HG02884 (cell line): ENCODE data around the gene NUDT9.
A peak's percentile ranks its signal among the peaks of the same experiment; 100 is the strongest.
"Not testable (repeated sequence)": the region's sequence is repeated elsewhere in the genome, so short reads cannot be mapped to it uniquely, and the experiment has no call there.

Experiments used
- ATAC-seq: cut with Tn5 transposase; IDR thresholded peaks from one replicate; pipeline ENCODE4 v1.9.1; 2021; ENCODE audit warnings: mild to moderate bottlenecking, moderate library complexity; ENCODE audit not compliant: unreplicated experiment

NUDT9 gene, protein sequence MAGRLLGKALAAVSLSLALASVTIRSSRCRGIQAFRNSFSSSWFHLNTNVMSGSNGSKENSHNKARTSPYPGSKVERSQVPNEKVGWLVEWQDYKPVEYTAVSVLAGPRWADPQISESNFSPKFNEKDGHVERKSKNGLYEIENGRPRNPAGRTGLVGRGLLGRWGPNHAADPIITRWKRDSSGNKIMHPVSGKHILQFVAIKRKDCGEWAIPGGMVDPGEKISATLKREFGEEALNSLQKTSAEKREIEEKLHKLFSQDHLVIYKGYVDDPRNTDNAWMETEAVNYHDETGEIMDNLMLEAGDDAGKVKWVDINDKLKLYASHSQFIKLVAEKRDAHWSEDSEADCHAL

DNA sequence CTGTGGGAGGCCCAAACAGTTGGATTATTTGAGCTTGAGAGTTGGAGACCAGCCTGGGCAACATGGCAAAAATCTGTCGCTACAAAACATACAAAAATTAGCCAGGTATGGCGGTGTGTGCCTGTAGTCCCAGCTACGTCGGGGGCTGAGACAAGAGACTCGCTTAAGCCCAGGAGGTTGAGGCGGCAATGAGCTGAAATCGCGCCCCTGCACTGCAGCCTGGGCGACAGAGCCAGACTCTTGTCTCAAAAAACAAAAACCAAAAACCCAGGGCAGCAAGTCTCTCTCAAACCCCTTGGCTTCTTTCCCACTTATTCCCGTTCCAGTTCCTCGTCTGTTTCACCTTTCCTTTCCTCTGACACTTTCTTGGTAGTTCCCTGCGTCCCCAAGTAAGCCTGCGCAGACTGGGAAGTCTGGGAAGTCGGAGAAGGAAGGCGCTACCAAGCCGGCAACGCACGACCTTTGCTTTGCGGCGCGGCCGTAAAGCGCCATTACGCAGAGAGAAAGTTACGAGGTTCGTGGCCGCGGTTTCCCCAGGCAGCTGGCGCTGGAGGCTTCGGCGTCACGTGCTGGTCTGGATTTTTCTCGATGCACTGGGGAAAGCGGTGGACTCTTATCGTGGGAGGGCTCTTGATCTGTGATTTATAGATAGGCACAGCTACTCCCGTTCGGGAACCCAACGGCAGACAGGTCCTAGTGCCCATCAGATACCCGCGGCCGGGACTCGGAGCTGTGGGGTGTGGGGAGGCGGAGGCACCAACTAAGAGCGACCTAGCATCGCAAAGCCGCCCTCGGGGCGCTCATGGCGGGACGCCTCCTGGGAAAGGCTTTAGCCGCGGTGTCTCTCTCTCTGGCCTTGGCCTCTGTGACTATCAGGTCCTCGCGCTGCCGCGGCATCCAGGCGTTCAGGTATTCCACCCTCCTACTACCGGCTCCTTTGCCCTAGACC, at the start of gene NUDT9:
Gene NUDT9, plus strand, starts transcription at position 470 of the 949 bp plus-strand sequence. Its CDS starts 333 bp downstream, at position 803.
- peak; percentile 82 for ATAC-seq

DNA sequence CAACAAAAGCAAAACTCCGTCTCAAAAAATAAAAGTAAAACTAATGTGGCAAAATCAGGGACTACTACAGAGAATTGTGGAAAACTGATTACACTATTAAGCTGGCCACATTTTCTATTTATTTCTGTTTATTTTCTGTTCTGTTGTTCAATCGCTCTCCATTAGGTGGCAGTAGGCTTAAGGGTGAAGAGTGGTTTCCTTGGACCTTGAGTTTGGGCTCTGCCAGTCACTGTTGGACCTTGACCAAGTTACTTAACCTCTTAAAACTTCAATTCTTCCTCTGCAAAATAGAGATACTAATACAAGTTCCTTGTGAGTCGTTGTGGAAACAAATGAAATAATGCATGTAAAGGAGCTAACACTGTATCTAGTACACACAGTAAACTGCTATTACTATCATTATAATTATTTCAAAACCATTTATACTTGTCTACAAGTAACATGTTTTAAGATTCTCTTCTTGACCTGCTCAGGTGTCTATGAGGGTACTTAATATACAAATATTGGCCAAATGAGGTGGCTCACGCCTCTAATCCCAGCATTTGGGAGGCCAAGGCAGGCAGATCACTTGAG, 46.6 kb upstream of the NUDT9 start:
- no peak for ATAC-seq

DNA sequence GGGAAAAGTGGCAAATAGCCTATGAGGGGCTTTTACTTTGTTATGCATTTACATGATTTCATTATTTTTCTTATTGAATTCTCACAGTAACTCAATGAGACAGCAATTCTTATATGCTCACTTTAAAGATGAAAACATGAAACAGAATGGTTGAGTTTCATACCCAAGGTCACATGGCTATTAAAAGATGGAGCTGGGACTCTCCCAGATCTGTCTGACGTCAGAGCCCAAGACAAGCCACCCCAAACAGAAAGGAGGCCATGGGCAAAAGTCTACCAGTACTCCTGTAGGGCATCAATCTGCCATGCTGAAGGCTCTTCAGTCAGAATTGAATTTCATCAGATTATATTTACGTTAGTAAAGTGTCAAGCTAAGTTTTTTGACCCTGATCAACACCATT, 44.6 kb upstream of the NUDT9 start:
- no peak for ATAC-seq

DNA sequence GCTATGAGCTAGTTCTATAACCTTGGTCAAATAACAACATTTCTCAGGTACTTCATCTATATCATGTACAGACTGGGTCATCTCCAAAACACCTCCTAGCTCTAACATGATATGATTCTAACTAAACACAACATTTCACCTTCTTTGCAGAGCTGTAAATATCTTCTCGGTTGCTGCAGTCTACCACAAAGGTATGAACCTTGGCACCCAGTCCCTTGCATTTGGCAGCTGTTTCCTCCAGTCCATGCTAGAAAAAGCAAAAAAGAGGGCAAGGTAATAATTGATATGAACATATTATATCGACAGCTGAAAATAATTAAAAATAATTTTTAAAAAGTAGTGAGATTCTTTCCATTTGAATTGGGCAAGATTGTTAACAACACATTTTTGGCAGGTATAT, 40.3 kb upstream of the NUDT9 start:
- ATAC-seq: no peak

DNA sequence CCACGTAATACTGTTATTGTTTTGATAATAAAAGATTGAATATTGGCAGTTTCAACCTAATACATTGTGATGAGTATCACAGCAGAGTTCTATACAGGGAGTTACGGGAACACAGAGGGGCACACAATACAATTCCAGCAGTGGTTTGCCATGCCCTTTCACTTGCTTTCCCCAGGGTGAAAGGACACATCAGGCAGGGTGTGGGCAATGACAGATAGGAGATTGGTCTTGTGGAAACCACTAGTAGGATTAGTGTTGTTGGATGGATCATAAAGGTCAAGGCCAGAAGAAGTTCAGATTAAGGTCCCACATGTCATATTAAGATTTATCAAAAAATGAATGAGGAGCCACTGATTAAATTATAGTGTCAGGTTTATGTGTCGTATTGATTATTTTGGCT, 39.4 kb upstream of the NUDT9 start:
- ATAC-seq: no peak

DNA sequence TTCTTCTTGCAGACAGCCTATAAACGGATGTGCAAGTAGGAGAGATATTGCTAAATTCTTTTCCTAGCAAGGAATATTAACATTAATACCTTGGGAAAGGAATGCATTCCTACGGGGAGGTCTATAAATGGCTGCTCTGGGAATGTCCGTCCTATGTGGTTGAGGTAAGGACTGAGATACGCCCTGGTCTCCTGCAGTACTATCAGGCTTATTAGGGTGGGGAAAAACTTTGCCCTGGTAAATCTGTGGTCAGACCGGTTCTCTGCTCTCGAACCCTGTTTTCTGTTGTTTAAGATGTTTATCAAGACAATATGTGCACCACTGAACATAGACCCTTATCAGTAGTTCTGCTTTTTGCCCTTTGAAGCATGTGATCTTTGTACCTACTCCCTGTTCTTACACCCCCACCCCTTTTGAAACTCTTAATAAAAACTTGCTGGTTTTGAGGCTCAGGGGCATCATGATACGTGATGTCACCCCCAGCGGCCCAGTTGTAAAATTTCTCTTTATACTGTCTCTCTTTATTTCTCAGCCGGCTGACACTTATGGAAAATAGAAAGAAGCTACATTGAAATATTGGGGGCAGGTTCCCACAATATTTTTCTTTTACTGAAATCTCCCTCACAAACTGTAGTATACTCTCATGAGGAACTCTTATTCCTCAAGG, 37.8 kb upstream of the NUDT9 start:
- not testable (repeated sequence) for ATAC-seq

DNA sequence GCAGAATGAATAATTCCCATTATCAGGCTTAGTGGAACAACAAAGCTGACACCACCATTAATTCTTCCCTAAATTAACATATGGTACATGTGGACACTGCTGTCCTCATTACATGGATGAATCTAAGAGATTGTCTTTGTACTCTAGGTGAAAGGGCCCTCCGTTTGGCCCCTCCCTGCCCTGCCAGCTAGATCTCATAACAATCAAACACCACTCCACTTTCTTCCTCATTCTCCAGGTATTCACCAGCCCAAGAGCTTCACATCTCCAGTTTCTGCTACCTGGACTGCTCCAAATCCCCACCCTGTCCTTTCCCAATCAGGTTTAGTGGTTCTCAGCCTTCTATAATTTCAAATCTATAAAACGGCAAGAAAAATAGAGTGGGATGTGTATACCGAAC, 35.1 kb upstream of the NUDT9 start:
- no peak for ATAC-seq

DNA sequence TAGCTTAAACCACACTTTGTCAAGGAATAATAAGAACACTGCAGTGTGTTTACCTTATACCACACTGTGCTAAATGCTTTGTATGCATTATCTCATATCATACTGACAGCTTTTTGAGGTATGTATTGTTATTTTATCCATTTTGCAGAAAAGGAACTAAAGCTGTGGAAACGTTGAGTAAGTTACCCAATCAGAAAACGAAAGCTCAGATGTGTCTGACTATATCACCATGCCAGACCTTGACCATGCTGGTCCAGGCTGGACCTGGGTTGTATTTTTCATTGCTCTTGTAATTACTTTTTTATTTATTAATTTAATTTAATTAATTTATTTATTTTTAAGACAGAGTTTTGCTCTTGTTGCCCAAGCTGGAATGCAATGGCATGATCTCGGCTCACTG, 33.5 kb upstream of the NUDT9 start:
- no peak for ATAC-seq

DNA sequence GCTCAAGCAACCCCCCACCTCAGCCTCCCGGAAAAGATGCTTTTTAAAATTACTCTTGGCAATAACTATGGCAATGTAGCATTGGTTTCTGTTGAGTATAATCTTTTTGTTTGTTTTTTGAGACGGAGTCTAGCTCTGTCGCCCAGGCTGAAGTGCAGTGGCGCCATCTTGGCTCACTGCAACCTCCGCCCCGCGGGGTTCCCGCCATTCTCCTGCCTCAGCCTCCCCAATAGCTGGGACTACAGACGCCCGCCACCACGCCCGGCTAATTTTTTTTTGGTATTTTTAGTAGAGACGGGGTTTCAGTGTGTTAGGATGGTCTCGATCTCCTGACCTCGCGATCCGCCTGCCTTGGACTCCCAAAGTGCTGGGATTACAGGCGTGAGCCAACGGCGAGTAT, 32.3 kb upstream of the NUDT9 start:
- not testable (repeated sequence) for ATAC-seq

DNA sequence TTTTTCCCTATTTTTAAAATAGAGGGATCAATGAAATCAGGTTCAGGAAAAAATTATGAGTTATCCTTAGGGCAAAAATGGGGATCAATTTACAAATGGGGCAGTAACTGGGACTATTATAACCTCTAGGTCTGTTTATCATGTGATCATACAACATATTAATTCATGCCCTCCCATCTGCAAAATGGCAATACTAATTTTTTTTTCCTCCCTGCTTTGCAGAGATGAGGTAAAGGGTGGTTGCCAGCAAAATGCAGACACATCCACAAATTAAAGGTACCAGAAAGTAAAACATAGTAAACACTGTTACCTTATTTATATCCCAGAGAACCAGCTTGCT, 31.9 kb upstream of the NUDT9 start:
- ATAC-seq: no peak

DNA sequence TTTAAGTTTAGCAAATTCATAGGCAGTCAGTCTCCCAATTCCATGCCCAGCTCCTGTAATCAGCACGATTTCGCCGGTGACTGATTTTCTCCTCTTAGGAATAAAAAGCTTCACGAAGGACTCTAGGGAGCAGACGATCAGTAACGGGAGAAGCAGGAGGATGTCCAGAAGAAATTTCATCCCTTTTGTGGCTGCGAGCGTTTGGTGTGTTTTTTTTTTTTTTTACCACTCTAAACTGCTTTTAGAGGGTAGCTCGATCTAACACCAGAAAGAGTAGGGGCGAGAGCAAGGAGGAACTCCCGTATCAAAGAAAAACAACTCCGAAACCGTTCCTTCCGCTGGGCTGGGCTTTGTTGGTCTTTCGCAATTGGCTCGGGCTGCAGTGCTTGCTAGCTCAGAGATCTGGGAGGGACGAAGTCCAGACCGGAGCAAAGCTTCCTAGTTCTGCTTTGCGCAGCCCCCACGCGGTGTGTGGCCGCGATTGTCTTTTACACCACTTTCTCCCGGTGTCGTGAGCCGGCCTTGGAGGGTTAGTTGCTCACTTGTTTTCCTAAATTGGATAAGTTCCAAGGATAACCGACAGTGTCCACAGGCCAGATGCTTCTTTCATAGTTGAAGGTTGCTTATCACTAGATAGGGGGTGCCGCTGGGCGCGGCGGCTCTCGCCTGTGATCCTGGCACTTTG, 31.3 kb upstream of the NUDT9 start, which contains the start of gene HSD17B11:
Gene HSD17B11, minus strand, starts transcription at position 298 of the 685 bp plus-strand sequence. Its CDS starts 118 bp downstream, at position 180.
- peak; percentile 98 for ATAC-seq

DNA sequence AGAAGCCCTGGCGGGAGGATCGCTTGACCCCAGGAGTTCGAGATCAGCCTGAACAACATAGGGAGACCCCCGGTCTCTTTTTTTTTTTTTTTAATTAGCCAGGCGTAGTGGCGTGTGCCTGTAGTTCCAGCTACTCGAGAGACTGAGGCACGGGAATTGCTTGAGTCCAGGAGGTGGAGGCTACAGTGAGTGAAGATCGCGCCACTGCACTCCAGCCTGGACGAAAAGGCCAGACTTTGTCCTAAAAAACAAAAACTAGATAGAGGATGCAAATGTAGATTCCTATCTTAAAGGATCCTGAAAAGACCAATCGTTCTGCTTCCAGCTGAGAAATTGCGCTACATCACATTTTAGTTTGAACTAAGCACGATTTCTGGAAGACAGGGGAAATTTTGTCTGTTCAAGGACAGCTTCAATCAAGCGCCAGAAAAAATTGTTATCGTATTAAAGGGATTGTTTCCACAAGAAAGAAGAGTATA, 30.8 kb upstream of the NUDT9 start:
- ATAC-seq: peak; percentile 3

DNA sequence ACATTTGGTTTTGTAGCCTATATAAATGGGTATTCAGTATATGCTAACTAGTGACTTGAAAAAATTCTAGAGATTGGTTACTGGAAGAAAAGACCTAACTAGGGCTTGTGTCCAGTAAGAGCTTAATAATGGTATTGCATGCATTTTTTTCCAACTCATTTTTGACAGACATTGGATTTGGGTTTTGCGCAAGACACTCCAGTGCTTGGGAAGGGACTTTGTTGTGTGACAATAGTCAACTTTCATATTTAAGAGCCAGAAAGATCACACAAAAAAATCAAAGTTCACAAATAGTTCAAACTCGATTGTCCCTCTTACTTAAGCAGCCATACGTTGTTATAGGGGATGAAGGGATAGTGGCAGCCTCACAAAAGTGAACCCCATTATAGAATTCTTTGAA, 30.2 kb upstream of the NUDT9 start:
- no peak for ATAC-seq

DNA sequence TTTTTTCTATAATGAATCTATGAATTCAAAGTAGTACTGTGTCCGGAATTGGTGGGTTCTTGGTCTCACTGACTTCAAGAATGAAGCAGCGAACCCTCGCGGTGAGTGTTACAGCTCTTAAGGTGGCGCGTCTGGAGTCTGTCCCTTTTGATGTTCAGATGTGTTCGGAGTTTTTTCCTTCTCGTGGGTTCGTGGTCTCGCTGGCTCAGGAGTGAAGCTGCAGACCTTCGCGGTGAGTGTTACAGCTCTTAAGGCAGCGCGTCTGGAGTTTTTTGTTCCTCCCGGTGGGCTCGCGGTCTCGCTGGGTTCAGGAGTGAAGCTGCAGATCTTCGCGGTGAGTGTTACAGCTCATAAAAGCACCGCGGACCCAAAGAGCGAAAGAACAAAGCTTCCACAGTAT, 27.3 kb upstream of the NUDT9 start:
- not testable (repeated sequence) for ATAC-seq

DNA sequence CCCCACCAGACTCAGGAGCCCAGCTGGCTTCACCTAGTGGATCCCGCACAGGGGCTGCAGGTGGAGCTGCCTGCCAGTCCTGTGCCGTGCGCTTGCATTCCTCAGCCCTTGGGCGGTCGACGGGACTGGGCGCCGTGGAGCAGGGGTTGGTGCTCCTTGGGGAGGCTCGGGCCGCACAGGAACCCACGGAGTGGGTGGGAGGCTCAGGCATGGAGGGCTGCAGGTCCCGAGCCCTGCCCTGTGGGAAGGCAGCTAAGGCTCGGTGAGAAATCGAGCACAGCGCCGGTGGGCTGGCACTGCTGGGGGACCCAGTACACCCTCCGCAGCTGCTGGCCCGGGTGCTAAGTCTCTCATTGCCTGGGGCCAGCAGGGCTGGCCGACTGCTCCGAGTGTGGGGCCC, 26.5 kb upstream of the NUDT9 start:
- not testable (repeated sequence) for ATAC-seq

DNA sequence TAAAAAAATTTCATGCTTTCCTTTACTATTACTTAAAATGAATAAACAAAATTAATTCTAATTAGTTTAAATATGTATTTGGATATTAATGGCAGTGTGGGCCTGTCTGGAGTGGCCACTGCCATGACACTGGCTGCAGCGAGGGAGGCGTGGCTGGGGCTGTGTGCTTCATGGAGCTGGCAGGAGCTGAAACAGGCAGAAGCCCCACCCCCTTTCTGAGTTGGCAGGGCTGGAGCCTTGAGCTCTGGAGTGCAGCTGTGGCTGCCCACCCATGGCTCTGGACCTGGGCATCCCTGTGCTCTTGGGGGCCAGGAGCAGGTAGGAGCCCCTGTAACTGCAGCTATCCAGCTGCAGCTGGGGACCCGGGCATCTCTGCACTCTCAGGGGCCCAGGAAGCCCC, 23.2 kb upstream of the NUDT9 start:
- ATAC-seq: no peak

DNA sequence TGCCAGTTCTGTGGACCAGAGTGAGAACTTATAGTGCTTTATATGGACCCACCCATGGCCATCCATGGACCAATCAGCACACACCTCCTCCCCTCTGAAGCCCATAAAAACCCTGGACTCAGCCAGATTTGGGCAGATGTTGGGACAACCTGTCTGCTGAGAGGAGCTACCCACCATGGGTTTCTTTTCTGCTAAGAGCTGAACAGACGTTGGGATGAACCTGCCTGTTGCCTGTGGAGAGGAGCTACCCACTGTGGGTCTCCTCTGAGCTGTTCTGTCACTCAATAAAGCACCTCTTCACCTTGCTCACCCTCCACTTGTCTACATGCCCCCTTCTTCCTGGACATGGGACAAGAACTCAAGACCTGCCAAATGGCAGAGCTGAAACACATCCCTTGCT, 22.4 kb upstream of the NUDT9 start:
- no peak for ATAC-seq

DNA sequence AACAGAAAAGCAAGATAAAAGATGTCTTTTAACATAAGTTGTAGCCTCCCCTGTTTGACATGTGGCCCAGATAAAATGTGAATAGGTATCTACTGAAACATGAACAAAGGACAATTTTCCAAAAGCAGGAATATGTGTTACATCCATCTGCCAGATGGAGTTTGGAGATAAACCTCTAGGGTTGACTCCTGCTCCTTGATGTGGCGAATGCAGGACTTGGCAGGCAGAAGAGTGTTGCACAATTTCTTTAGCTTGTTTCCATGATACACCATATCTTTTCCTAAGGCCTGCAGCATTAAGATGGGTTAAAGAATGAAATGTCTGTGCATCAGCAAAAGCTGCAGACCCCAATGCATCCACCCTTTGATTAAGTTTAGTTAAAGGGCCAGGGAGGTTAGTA, 18.6 kb upstream of the NUDT9 start:
- ATAC-seq: not testable (repeated sequence)

DNA sequence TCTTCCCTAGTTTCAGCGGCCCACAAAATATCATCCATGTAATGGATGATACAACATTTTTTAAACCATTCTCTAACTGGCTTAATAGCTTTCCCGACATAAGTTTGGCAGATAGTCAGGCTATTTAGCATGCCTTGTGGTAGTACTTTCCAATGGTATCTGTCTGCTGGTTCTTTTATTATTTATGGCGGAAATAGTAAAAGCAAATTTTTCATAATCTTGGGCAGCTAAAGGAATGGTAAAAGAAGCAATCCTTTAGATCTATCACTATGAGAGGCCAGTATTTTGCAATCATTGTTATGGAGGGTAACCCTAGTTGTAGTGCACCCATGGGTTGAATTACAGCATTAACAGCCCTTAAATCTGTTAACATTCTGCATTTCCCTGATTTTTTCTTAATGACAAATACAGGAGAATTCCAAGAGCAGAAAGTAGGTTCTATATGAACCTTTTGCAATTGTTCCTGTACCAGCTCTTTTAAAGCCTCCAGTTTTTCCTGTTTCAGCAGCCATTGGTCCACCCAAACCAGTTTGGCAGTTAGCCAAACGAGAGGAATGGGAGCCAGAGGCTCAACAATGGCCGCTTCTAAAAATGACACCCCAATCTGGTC, 17.1 kb upstream of the NUDT9 start:
- no peak for ATAC-seq

DNA sequence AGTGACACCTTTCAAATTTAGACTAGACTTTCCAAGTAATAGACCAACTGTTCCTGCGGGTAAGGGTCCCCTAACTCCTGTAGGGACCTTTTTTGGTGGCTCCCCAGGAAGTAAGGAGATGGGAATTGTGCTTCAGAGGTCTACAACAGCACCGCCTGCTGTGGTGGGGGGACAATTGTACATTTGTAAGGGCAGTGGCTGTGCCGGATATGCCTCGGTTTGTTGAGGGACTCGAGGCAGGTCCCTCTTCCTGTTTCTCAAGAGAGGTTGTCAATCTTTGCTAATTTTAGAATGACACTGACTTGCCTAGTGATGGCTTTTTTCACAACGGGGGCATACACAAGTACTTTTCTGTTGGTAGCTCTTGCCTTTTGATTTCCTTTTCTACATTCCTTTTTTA, 15.9 kb upstream of the NUDT9 start:
- no peak for ATAC-seq
